Heart right ventricle (tissue), 16 donors: ENCODE results near the gene GNL3L. TPM values are rescaled to one million over a fixed set of nuclear protein-coding genes. Genes with fewer than 3 reads are reported as not detected.
"Not testable (repeated sequence)": the region's sequence is repeated elsewhere in the genome, so short reads cannot be mapped to it uniquely, and the experiment has no call there.

Experiments used
- ATAC-seq, 8 donors: fragments of 200-7000 bp; cut with Tn5 transposase; one replicate each; pipeline ENCODE4 v1.9.1; 2020; ENCODE audit warnings: mild to moderate bottlenecking in 8 of 8, moderate library complexity in 8 of 8, moderate number of reproducible peaks in 1 of 8
- DNase-seq, 2 donors: peaks; one replicate each; pipeline ENCODE4 v3.0.0-alpha.2; 2020
- H3K27ac ChIP-seq, 10 donors: fragments of 200-600 bp; sonication (generic) in 2 of 10; one replicate each; pipeline versions ENCODE4 v1.5.0 to v1.8.0; 2020 to 2022; ENCODE audit warnings: mild to moderate bottlenecking in 3 of 10
- H3K27me3 ChIP-seq, 7 donors: fragments of 200-600 bp; one replicate each; pipeline ENCODE4 v1.8.0; 2021 to 2022; ENCODE audit warnings: mild to moderate bottlenecking in 2 of 7
- H3K36me3 ChIP-seq, 9 donors: fragments of 200-600 bp; sonication (generic) in 1 of 9; one replicate each; pipeline versions ENCODE4 v1.5.0 to v1.8.0; 2020 to 2022; ENCODE audit warnings: mild to moderate bottlenecking in 2 of 9
- H3K4me1 ChIP-seq, 9 donors: fragments of 200-600 bp; sonication (generic) in 1 of 9; one replicate each; pipeline versions ENCODE4 v1.5.0 to v1.8.0; 2020 to 2022; ENCODE audit warnings: mild to moderate bottlenecking in 4 of 9
- H3K4me3 ChIP-seq, 10 donors: fragments of 200-600 bp; sonication (generic) in 2 of 10; one replicate each; pipeline versions ENCODE4 v1.5.0 to v1.8.0; 2020 to 2022; ENCODE audit warnings: mild to moderate bottlenecking in 7 of 10, moderate library complexity in 2 of 10
- H3K9me3 ChIP-seq, 11 donors: fragments of 200-600 bp in 10 of 11; sonication (generic) in 2 of 11; one replicate each; pipeline versions ENCODE4 v1.5.0 to v1.8.0; 2013 to 2022; ENCODE audit warnings: mild to moderate bottlenecking in 2 of 11, control low read depth in 1 of 11, moderate library complexity in 1 of 11
- WGBS, 2 donors: extraction: QIAGEN DNeasy Blood & Tissue Kit; methylation state at CpG; one replicate each; pipeline ENCODE4 v1.1.7; 2013; ENCODE audit warnings: inconsistent platforms in 1 of 2; 5-methylcytosine and 5-hydroxymethylcytosine counted together
- intact Hi-C, 10 donors: fragments of 100-400 bp; cut with DNase I; formaldehyde crosslinking; loops; one replicate each; pipeline versions ENCODE4 v1.11.1 to v1.14.2; 2022
- polyA plus RNA-seq, 2 donors: library from polyadenylated mRNA; stranded (reverse); fragments of 200-250 nt; gene quantifications; one replicate each; pipeline ENCODE4 v1.2.3, GENCODE V29; 2013
- total RNA-seq, 10 donors: library from RNA; stranded (reverse); fragmentation: NEBNext Ultra II Directional in 3 of 10; extraction: Animal tissue kit (Norgen Biotek cat#: 25700) in 3 of 10; gene quantifications; one replicate each; pipeline versions ENCODE4 v1.2.1 to v1.2.4, GENCODE V29; 2021 to 2023
- TF ChIP-seq, protein P1 (sequence below), 9 donors: fragments of 200-600 bp; sonication (generic) in 2 of 9; IDR thresholded peaks; one replicate each; pipeline versions ENCODE4 v1.5.0 to v1.8.0; 2021 to 2022; ENCODE audit warnings: antibody characterized with exemption in 9 of 9, mild to moderate bottlenecking in 5 of 9, moderate library complexity in 1 of 9
- donor health status: Arrhythmogenic right ventricular cardiomyopathy.
- donor health status: ischemic (EF 13 %, LVEDD 7.1; RV severe dilation, severe dysfunction).
- donor health status: healthy with polysubstance abuse.
- donor health status: DM: no; HTN: yes; CAD: no.
- donor health status: DM: no; HTN: no; CAD: no.
- donor health status: ischemic (EF 25% LVEDD 6.9; RV normal size, moderate dysfunction).
- donor health status: ischemic (EF 25% LVEDD 5.7; RV mildly dilated, moderate dysfunction).
- donor health status: healthy.
- donor health status: DM: yes; HTN: yes; CAD: no.
- donor health status: Ischemic cardiomyopathy.
- donor health status: ischemic (EF 35%, LVEDD 5.7; RV mildly dilated, moderate dysfunction).
- donor health status: nonischemic (EF 11% LVEDD 7.7; RV severe dilation, severe dysfunction).
- donor health status: DM: yes; HTN: yes; CAD: no.
- donor health status: PGD.
- donor health status: ischemic (EF 29% LVEDD 5.4; RV normal size, mild dysfunction).
- donor health status: nonischemic (EF 23%, LVEDD 6.1; RV moderate dilation, normal function).

The GNL3L gene
- total and polyA plus RNA-seq, 12 donors: 3.9 to 47.2 (median 32.0) TPM

GRCh38 chrX:54560411-54560810, 30.4 kb downstream of the GNL3L start:
- H3K4me3 ChIP-seq: no peak overlapping the region
- no peaks in the 10 kb centered on the region for H3K9me3 ChIP-seq
- DNase-seq (no peak), ATAC-seq (no peak)
- H3K27me3 ChIP-seq: no peaks in the 10 kb centered on the region
- H3K4me1 ChIP-seq: no peaks in the 10 kb centered on the region
- intact Hi-C loops: no loop called here
- H3K27ac ChIP-seq: no peak overlapping the region
- TF ChIP-seq, protein P1, sequence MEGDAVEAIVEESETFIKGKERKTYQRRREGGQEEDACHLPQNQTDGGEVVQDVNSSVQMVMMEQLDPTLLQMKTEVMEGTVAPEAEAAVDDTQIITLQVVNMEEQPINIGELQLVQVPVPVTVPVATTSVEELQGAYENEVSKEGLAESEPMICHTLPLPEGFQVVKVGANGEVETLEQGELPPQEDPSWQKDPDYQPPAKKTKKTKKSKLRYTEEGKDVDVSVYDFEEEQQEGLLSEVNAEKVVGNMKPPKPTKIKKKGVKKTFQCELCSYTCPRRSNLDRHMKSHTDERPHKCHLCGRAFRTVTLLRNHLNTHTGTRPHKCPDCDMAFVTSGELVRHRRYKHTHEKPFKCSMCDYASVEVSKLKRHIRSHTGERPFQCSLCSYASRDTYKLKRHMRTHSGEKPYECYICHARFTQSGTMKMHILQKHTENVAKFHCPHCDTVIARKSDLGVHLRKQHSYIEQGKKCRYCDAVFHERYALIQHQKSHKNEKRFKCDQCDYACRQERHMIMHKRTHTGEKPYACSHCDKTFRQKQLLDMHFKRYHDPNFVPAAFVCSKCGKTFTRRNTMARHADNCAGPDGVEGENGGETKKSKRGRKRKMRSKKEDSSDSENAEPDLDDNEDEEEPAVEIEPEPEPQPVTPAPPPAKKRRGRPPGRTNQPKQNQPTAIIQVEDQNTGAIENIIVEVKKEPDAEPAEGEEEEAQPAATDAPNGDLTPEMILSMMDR (IDR thresholded peaks at IDR 0.05): no peak
- 92 to 94% methylated on average over 9 to 11 of the region's 11 CpGs for WGBS, 2 donors
- H3K36me3 ChIP-seq: peaks cover 0 to 88% (median 0%) of the 10 kb centered on the region in 9 donors

DNA sequence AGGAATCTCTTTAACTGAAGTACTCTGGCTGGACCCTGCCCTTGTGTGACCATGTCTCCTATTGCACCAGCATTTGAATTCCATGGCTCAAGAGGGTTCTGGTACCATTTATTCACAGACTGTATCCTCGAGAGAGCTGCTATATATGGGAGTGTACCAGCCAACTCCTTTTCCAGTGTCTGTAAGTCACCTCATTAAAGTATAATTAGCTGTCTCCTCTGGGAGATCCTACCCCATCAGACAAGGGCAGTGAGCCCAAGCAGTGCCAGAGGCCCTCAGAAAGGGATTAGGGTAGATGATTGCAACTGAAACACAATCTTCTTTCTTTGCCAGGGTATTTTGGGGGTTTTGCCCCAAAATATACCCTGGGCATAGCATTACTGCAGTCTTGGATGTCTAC, 31.6 kb downstream of the GNL3L start:
- Histone ChIP-seq H3K4me3 (no peak overlapping the region), H3K27ac (no peak overlapping the region), H3K27me3 (no peaks in the 10 kb centered on the region), H3K4me1 (no peaks in the 10 kb centered on the region), H3K36me3 (peaks cover 0 to 81% (median 0%) of the 10 kb centered on the region in 9 donors), H3K9me3 (no peaks in the 10 kb centered on the region)
- TF ChIP-seq, protein P1 (IDR thresholded peaks at IDR 0.05): no peak
- DNase-seq (no peak), ATAC-seq (peak in 1 of 8 donors; percentile 53)
- WGBS, 2 donors: 76 to 83% methylated on average over 1 of the region's 1 CpG
- intact Hi-C loops: no loop called here

DNA sequence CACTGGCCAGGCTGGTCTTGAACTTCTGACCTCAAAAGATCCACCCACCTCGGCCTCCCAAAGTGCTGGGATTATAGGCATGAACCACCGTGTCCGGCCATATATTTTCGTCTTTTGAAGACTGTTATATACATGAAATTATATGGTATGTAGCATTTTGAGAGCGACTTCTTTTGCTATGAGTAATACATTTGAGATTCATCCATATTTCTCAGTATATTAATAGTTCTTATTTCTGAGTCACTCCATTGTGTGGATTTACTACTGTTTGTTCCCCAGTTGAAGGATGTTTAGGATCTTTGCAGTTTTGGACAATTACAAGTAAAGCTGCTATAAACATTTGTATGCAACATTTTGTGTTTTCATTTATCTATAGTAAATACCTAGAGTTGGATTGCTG, 34.9 kb downstream of the GNL3L start:
- Histone ChIP-seq H3K36me3 (peaks cover 0 to 60% (median 0%) of the 10 kb centered on the region in 9 donors), H3K4me1 (no peaks in the 10 kb centered on the region), H3K27ac (no peak overlapping the region), H3K27me3 (no peaks in the 10 kb centered on the region), H3K9me3 (peaks cover 0 to 6% (median 0%) of the 10 kb centered on the region in 11 donors), H3K4me3 (no peak overlapping the region)
- ATAC-seq: no peak
- DNase-seq: no peak
- intact Hi-C loops: no loop called here
- 88 to 93% methylated on average over 5 of the region's 5 CpGs for WGBS, 2 donors
- TF ChIP-seq, protein P1 (IDR thresholded peaks at IDR 0.05): no peak

DNA sequence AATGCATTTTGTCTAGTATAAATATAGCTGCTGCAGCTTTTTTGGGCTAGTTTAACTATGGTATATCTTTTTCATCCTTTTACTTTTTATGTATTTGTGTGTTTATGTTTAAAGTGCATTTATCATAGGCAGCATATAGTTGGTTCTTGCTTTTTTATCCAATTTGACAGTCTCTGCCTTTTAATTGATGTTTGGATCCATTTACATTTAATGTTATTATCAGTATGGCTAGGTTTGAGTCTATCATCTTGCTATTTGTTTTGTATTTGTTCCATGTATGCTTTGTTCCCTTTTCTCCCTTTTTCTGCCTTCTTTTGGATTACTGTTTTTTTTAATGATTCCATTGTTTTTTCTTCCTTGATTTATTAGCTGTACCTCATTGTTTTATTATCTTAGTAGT, 40.3 kb downstream of the GNL3L start:
- TF ChIP-seq, protein P1 (IDR thresholded peaks at IDR 0.05): no peak
- Histone ChIP-seq H3K9me3 (peaks cover 0 to 26% (median 6%) of the 10 kb centered on the region in 11 donors), H3K4me3 (no peak overlapping the region), H3K27me3 (no peaks in the 10 kb centered on the region), H3K27ac (no peak overlapping the region), H3K36me3 (peaks cover 0 to 31% (median 0%) of the 10 kb centered on the region in 9 donors), H3K4me1 (no peaks in the 10 kb centered on the region)
- intact Hi-C loops: no loop called here
- no peak for ATAC-seq
- DNase-seq: no peak

DNA sequence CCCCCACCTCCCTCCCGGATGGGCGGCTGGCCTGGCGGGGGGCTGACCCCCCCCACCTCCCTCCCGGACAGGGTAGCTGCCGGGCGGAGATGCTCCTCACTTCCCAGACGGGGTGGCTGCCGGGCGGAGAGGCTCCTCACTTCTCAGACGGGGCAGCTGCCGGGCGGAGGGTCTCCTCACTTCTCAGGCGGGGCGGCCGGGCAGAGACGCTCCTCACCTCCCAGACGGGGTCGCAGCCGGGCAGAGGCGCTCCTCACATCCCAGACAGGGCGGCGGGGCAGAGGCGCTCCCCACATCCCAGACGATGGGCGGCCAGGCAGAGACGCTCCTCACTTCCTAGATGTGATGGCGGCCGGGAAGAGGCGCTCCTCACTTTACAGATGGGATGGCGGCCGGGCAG, 42.6 kb downstream of the GNL3L start:
- WGBS, 2 donors: 97 to 100% methylated on average over 4 to 11 of the region's 31 CpGs
- H3K4me1 ChIP-seq, H3K27me3 ChIP-seq, H3K4me3 ChIP-seq, ATAC-seq, H3K27ac ChIP-seq, intact Hi-C loops, DNase-seq: not testable (repeated sequence)
- Histone ChIP-seq H3K9me3 (peaks cover 0 to 26% (median 6%) of the 10 kb centered on the region in 11 donors), H3K36me3 (peaks cover 0 to 25% (median 0%) of the 10 kb centered on the region in 9 donors)
